NCI-H460 (cell line): ENCODE measurements around the gene TRABD2B. TPM values are rescaled to one million over a fixed set of nuclear protein-coding genes. Genes with fewer than 3 reads are reported as not detected.

ENCODE experiments used
- DNase-seq: peaks from one replicate; pipeline ENCODE4 v3.0.0-alpha.2; 2016; ENCODE audit warnings: low read depth; ENCODE audit errors: extremely low read depth
- total RNA-seq: library from RNA; depleted of rRNA; stranded (reverse); fragments of >200 nt; shearing (Covaris generic); gene quantifications from 2 replicates; pipeline ENCODE4 v1.2.3, GENCODE V29; 2014

TRABD2B gene
- total RNA-seq, 1 experiment from 2014 or later = 1.3 TPM

DNA sequence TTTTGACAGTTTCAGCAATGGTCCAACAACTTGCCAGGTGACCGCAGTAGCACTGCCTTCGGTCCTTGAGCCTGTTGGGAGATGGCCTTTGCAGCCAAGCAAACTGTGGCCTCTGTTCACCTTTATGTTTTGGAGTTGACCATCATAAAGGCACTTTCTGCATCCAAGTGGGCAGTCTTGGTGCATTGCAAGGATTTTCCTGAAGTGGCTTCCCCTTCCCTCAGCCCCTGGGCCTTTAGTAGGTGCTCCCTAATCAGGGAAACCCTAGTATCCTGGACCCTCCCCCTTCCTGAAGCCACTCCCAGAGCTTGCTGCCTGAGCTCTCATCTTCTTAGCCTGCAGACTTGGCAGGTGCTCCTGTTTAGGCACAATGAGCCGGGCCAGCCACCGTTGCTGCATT is 140.2 kb downstream of the TRABD2B start:
- no peak for DNase-seq

DNA sequence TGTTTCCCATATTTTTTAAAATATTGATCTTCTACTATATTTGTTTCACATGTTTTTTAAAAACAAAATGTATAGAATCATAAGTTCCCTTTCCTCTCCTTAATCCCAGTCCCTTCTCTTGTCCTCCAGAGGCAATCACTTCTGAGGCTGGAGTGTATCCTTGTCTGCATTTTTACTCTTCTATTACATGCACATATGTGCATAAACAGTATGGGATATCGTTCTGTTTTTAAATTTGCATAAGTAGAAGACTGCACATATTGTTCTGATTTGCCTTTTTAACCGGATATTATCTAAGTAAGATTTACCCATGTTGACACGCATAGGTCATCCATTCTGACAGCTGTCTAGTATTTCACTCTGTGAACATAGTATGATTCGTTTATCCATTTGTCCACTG is 142.0 kb downstream of the TRABD2B start:
- DNase-seq = no peak

DNA sequence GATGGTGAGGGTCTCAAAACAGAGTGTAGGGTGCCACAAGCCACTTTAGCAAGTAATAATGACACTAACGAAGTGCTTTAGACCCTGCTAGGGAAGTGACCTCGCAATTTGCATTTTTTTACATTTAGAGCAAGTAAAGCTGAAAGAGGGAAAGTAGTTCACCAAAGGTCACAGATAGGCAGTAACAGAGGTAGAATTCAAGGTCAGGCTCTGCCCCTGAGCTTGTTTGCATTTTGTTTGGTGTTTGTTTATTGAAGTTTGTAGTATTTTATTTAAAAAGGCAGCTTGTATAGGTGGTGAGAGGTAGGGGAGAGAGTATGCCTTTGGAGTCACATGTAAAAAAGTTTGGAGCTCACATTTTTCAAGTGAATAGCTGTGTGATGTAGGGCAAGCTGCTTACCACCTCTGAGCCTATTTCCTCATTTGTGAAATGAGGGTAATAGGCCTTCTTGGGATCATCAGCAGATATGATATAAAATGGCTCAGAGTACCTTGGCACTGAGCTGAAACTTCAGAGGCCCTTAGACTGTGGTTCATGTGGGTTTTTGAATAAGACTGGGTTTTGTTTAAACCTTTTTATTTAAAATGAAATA is 142.5 kb downstream of the TRABD2B start:
- no peak for DNase-seq

DNA sequence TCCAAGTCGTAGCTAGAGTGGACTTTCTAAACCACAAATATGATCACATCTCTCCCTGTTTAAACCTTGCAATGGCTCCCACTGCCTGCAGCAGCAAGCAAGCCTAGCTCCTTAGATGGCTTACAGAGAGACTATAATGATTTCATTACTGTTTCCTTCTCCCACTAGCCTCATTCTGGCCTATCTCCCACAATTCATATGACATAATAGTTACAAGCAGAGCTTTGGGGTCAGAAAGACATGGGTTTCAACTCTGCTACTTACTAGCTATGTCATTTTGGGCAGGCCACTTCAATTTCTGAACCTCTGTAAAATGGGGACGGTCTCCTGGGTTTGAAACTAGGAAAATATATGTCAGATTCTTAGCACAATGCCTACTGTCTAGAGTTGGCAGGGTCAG is 143.3 kb downstream of the TRABD2B start:
- DNase-seq = no peak

GRCh38 chr1:47853059-47853458 is 144.1 kb downstream of the TRABD2B start:
- no peak for DNase-seq

- DNase-seq = no peak
Observed at GRCh38 chr1:47852006-47852718, 145.0 kb downstream of the TRABD2B start.

- no peak for DNase-seq
Observed at GRCh38 chr1:47850451-47850850, 146.7 kb downstream of the TRABD2B start.

GRCh38 chr1:47849591-47850261 is 147.5 kb downstream of the TRABD2B start:
- no peak for DNase-seq

GRCh38 chr1:47849005-47849521 is 148.1 kb downstream of the TRABD2B start:
- DNase-seq = no peak

GRCh38 chr1:47847763-47848162 is 149.4 kb downstream of the TRABD2B start:
- no peak for DNase-seq

DNA sequence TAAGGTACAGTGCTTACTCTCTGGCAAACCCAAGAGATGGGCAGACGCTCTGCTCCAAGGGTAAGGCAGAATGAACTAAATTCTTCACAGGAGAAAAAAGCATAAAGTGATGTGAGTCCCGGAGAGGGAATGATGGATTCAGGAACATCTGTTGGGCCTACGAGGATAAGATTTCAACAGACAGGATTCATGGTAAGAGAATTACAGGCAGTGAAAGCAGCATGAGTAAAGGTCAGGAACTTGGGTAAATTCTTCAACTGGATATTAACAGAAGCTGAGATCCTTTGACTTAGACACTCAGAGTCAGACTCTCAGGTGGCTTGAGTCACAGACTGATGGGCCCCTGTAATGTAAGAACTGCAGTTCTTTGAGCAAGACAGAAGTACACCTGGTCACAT is 152.6 kb downstream of the TRABD2B start:
- no peak for DNase-seq

DNA sequence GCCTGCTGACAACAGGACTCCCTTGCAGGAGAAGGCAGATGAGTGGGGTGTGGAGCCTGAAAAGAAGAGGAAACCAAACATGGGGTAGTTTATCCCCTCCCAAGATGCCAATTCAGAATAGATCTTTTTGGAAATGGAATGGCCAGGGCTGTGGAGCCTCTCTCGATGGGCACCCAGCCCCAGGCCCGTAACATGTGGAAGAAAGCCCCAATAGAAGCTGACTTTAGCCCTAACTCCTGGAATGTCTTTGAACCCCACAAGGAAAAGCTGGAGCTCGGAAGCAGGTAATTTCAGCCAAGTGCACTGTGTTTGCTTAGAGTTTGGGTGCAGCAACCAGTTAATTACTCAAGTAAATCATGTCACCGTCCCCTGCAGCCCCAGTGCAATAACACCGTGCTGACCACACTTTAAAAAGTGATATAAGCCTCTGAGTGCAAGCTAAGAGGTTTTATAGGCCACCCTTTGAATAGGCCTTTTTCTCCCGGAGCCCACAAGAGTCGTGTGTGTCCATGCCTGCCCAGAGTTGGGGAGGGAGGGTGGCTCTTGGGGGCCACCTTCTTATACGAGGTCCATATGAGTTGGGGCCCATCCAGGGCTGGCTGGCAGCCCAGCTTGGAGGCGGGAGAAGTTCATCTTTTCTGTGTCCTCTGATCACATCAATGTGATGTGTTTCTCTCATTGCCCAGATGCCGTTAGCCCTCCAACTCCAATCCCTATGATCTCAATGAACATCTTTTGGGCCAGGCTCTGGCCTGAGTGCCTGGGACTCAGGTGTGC is 153.2 kb downstream of the TRABD2B start:
- no peak for DNase-seq

GRCh38 chr1:47843059-47843458 is 154.1 kb downstream of the TRABD2B start:
- no peak for DNase-seq

- DNase-seq = no peak
Observed at GRCh38 chr1:47842228-47842919, 154.8 kb downstream of the TRABD2B start.

- no peak for DNase-seq
Observed at GRCh38 chr1:47841356-47841755, 155.8 kb downstream of the TRABD2B start.

DNA sequence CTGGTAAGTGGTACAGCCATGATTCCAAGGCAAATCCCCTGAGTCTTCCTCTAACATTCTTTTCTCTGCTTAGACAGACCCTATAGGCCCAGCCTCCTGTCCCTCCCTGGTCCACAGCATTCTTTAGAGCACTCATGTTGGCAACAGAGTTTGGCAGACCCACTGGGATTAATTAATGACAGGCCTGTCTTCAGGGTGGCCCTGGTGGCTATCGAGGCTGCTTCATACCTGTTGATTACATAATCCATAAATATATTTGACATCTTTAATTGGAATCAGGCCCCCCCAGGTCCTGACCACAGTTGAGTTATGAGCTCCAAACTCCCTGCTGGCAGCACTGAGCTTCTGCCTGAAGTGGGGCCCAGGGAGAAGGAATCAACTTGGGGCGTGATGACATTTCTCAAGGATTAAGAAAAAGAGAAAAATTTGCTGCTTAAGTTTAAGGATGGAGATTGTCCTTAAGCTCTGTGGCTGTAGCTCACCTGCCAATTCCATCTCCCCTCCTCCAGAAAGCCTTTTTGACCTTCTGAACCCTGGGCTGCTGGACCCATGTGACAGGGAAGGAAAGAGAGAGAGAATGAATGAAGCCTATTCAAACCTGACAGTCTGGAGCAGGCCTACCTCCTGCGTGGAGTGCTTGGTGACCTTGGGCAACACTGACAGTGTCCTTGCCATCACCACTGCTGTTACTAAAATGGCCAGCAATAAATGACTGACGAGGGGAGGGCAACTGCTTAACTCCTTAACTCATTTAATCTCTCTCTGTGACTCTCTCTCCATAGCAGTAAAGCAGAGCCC is 156.6 kb downstream of the TRABD2B start:
- no peak for DNase-seq

- no peak for DNase-seq
Observed at GRCh38 chr1:47839433-47839760, 157.8 kb downstream of the TRABD2B start.

- DNase-seq = no peak
Observed at GRCh38 chr1:47838562-47839432, 158.4 kb downstream of the TRABD2B start.
